ENCODE data around the gene EML1.

Gene EML1, protein sequence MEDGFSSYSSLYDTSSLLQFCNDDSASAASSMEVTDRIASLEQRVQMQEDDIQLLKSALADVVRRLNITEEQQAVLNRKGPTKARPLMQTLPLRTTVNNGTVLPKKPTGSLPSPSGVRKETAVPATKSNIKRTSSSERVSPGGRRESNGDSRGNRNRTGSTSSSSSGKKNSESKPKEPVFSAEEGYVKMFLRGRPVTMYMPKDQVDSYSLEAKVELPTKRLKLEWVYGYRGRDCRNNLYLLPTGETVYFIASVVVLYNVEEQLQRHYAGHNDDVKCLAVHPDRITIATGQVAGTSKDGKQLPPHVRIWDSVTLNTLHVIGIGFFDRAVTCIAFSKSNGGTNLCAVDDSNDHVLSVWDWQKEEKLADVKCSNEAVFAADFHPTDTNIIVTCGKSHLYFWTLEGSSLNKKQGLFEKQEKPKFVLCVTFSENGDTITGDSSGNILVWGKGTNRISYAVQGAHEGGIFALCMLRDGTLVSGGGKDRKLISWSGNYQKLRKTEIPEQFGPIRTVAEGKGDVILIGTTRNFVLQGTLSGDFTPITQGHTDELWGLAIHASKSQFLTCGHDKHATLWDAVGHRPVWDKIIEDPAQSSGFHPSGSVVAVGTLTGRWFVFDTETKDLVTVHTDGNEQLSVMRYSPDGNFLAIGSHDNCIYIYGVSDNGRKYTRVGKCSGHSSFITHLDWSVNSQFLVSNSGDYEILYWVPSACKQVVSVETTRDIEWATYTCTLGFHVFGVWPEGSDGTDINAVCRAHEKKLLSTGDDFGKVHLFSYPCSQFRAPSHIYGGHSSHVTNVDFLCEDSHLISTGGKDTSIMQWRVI

DNA sequence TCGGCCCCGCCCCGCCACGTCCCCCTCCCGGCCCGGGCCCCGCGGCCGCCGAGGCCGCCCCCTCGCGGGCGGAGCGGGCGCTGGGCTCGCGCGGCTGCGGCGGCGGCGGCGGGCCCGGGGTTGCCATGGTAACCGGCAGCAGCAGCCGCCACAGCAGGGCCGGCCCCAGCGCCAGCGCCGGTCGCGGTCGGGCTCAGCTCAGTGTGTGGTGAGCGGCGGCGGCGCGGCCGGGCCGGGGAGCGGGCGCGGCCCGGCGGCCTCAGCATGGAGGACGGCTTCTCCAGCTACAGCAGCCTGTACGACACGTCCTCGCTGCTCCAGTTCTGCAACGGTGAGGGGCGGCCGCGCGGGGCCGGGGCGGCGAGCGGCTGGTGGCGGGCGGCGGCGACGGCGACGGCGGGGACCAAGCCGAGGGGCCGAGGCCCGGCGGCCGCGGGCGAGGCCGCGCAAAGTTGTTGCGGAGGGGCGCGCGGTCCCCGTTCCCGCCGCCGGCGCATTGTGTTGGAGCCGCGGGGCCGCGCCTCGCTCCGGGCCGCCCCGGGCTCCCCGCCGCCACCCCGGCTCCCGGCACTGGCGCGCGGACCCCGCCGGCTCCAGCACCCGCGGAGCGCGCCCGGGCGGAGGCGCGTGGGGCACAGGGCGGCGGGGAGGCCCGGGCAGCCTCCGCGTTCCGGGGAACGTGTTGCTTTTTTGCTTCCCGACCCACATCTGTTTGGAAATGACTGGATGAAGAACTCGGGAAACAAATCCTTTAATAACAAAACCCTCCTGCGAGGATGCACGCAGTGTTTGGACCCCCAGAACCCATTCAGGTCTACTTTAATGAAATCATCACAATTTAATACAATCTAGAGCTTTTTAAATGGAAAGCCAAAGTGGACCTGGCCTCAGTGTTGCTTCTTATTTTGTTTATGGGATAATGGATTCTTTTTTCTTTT, at the start of gene EML1:
Gene EML1 (plus strand): TSS at position 201 of the 938 bp plus-strand sequence. CDS start 64 bp downstream, at position 265.
- no CpG with 5 or more reads among the region's 121 CpGs for WGBS (ENCODE audit: insufficient coverage, insufficient read length)
- peak within 1 kb of the TSS; percentile 84; the same call in 1 of the 2 replicates for H3K4me3 ChIP-seq (ENCODE audit: low read length)
- H3K27ac ChIP-seq (ENCODE audit: low read length), result no peak within 1 kb of the TSS
- no peaks in the 10 kb centered on the region for H3K4me1 ChIP-seq (ENCODE audit: control insufficient read depth, insufficient read depth, low read length)
- no peaks in the 10 kb centered on the region for H3K36me3 ChIP-seq (ENCODE audit: control insufficient read depth, insufficient read depth, low read length)
- DNase-seq (ENCODE audit: low read depth, low spot score), result no peak
- no peaks in the 10 kb centered on the region for H3K9me3 ChIP-seq (ENCODE audit: control insufficient read depth, insufficient read depth, low read length)
- H3K27me3 ChIP-seq (ENCODE audit: control insufficient read depth, insufficient read depth, low read length), result no peaks in the 10 kb centered on the region; the same call in 1 of the 2 replicates

DNA sequence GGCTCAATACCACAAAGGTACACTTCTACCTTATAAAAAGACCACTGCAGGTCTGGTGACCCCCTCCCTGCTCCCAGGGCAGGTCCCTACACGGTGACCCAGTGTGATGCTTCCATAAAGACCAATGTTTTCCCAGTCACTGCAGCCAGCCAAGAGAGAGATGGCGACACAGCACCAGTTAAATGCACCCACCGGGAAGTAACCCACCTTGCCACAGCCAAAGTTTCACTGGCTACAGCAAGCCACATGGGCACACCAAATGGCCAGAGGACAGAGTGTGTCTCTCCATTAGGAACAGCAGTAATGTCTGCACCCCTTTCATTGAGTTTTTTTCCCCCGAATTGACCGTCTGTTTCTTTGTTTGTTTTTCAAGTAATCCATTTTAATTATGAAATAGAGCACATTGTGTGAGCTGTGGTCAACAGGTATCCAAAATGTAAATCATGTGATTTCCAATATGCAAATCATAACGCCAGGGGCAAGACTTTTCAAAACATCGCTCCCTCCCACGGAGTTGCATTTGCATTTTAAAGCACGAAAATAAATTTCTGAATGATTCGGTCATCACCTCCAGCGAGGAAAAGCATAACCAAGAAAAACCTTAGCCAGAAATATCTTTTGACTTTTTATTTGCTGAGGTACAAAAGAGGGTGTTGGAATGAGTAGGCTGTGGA, 48.9 kb upstream of the EML1 start:
- H3K27me3 ChIP-seq (ENCODE audit: control insufficient read depth, insufficient read depth, low read length), result no peaks in the 10 kb centered on the region
- no peaks in the 10 kb centered on the region; the same call in 1 of the 2 replicates for H3K36me3 ChIP-seq (ENCODE audit: control insufficient read depth, insufficient read depth, low read length)
- no peaks in the 10 kb centered on the region for H3K9me3 ChIP-seq (ENCODE audit: control insufficient read depth, insufficient read depth, low read length)
- H3K4me3 ChIP-seq (ENCODE audit: low read length), result no peak overlapping the region
- no peak overlapping the region for H3K27ac ChIP-seq (ENCODE audit: low read length)
- whole genome bisulfite sequencing (ENCODE audit: insufficient coverage, insufficient read length), result no CpG with 5 or more reads among the region's 11 CpGs
- peaks cover 3% of the 10 kb centered on the region for H3K4me1 ChIP-seq (ENCODE audit: control insufficient read depth, insufficient read depth, low read length)
- DNase-seq (ENCODE audit: low read depth, low spot score), result peak; percentile 41

DNA sequence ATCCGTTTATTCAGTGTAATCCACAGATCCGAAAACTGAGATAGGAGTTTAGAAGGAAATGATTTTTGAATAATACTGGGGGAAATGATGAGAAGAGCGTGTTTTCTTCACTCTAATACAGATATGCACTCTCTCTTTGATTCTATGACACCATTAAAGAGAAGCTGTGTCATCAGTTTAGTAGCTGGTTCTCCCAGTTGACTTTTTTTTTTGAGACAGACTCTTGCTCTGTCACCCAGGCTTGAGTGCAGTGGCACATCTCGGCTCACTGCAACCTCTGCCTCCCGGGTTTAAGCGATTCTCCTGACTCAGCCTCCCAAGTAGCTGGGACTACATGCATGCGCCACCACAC, 48.4 kb upstream of the EML1 start:
- no peak for DNase-seq (ENCODE audit: low read depth, low spot score)
- peaks cover 3% of the 10 kb centered on the region for H3K4me1 ChIP-seq (ENCODE audit: control insufficient read depth, insufficient read depth, low read length)
- H3K27me3 ChIP-seq (ENCODE audit: control insufficient read depth, insufficient read depth, low read length), result no peaks in the 10 kb centered on the region
- no peak overlapping the region for H3K27ac ChIP-seq (ENCODE audit: low read length)
- H3K9me3 ChIP-seq (ENCODE audit: control insufficient read depth, insufficient read depth, low read length), result no peaks in the 10 kb centered on the region
- H3K36me3 ChIP-seq (ENCODE audit: control insufficient read depth, insufficient read depth, low read length), result no peaks in the 10 kb centered on the region; the same call in 1 of the 2 replicates
- no CpG with 5 or more reads among the region's 7 CpGs for WGBS (ENCODE audit: insufficient coverage, insufficient read length)
- no peak overlapping the region for H3K4me3 ChIP-seq (ENCODE audit: low read length)

DNA sequence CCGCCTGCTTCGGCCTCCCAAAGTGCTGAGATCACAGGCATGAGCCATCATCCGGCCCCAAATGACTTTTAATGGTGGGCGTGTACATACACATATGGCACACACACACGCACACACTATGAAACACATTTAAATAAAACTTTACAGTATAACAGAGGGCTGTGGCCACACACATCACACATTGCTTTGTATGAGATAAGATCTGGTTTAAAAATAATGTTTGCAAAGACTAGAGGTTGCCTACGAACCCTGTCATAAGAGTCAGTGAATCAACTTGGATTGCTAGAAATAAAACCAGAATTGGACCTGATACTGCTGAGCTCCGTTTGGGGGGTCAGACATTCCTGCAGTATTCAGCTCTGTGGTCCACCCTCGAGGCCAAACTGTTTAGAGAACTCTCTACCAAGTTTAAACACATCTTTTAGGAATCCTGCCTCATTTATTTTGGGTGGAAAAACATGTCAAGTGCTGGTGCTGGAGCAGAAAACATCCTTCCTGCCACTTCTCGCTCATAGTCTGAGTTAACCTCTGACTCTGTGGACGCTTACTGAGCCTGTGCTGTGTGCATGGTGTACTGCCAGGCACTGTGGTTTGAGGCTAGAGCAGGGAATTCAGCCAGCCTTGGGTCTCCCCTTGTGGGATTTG, 47.8 kb upstream of the EML1 start:
- Histone ChIP-seq H3K36me3 (ENCODE audit: control insufficient read depth, insufficient read depth, low read length) (no peaks in the 10 kb centered on the region; the same call in 1 of the 2 replicates), H3K4me3 (ENCODE audit: low read length) (no peak overlapping the region), H3K4me1 (ENCODE audit: control insufficient read depth, insufficient read depth, low read length) (peaks cover 3% of the 10 kb centered on the region), H3K27ac (ENCODE audit: low read length) (no peak overlapping the region), H3K9me3 (ENCODE audit: control insufficient read depth, insufficient read depth, low read length) (no peaks in the 10 kb centered on the region), H3K27me3 (ENCODE audit: control insufficient read depth, insufficient read depth, low read length) (no peaks in the 10 kb centered on the region)
- no peak for DNase-seq (ENCODE audit: low read depth, low spot score)
- no CpG with 5 or more reads among the region's 10 CpGs for WGBS (ENCODE audit: insufficient coverage, insufficient read length)

DNA sequence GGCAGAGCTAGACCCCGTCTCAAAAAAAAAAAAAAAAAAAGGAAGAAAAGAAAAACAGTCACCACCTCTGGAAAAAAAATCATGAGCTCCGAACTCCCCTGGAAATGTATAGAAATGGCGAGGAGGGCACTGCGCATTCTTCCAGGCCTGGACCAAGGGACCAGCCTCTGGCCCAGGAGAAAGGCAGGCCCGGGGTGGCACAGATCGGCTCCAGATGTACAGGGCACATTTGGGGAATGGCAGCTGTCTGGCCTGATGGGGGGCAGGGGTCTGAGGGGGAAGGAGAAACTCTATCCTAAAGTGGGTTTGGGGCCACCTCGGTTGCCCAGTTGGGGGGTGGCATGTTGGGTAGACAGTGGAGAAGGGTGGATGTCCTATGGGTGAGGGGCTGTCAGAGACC, 46.0 kb upstream of the EML1 start:
- Histone ChIP-seq H3K27me3 (ENCODE audit: control insufficient read depth, insufficient read depth, low read length) (no peaks in the 10 kb centered on the region), H3K9me3 (ENCODE audit: control insufficient read depth, insufficient read depth, low read length) (no peaks in the 10 kb centered on the region), H3K36me3 (ENCODE audit: control insufficient read depth, insufficient read depth, low read length) (no peaks in the 10 kb centered on the region; the same call in 1 of the 2 replicates), H3K4me3 (ENCODE audit: low read length) (no peak overlapping the region), H3K27ac (ENCODE audit: low read length) (no peak overlapping the region), H3K4me1 (ENCODE audit: control insufficient read depth, insufficient read depth, low read length) (peaks cover 3% of the 10 kb centered on the region)
- no CpG with 5 or more reads among the region's 7 CpGs for WGBS (ENCODE audit: insufficient coverage, insufficient read length)
- no peak for DNase-seq (ENCODE audit: low read depth, low spot score)

DNA sequence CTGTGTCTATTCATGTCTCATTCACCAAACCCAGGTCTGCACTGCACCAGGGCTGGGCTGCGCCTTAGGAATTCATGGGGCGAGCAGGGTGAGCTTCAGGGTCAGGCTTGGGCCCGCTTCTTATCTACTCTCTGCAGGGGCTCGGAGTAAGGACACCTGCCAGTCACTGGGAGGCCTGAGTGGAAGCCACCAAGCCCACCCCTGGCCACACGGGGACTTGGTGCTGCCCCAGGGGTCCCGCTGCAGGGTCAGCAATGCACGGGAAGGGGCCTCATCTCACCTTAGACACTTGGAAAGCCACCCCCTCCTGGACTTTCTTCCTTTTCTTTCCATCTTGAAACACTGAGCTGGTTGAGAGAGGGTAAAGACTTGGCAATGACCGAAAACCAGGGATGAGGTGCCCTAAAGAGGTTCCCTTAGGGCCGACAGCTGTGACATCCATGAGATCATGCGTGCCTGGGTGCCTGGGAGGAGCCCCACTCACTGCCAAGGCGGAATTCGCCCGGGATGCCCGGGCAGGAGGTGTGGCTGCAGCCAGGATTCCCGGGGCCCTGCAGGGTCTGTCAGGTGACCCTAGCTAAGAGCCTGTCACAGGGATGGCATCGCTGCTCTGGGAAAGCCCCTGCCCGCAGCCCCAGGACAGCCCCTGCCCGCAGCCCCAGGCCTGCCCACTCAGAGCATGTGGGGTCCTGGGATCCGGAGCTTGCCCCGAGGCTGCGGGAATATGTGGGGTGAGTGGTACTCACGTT, 45.5 kb upstream of the EML1 start:
- Histone ChIP-seq H3K27me3 (ENCODE audit: control insufficient read depth, insufficient read depth, low read length) (no peaks in the 10 kb centered on the region), H3K9me3 (ENCODE audit: control insufficient read depth, insufficient read depth, low read length) (no peaks in the 10 kb centered on the region), H3K36me3 (ENCODE audit: control insufficient read depth, insufficient read depth, low read length) (no peaks in the 10 kb centered on the region; the same call in 1 of the 2 replicates), H3K4me3 (ENCODE audit: low read length) (no peak overlapping the region), H3K4me1 (ENCODE audit: control insufficient read depth, insufficient read depth, low read length) (peaks cover 3% of the 10 kb centered on the region), H3K27ac (ENCODE audit: low read length) (no peak overlapping the region)
- DNase-seq (ENCODE audit: low read depth, low spot score), result no peak
- WGBS (ENCODE audit: insufficient coverage, insufficient read length), result no CpG with 5 or more reads among the region's 22 CpGs

DNA sequence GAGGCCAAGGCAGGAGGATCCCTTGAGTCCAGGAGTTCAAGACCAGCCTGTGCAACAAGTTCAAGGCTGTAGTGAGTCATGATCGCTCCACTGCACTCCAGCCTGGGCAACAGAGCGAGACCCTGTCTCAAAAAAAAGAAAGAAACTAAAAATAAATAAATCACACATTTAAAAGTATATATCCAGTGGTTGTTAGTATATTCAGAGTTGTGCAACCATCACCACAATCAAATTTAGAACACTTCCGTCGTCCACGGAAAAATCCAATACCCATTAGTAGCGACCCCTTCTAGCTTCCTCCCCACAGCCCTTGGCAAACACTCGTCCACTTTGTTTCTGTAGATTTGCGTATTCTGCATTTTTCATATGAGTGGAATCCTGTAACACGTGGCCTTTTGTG, 44.7 kb upstream of the EML1 start:
- H3K9me3 ChIP-seq (ENCODE audit: control insufficient read depth, insufficient read depth, low read length), result no peaks in the 10 kb centered on the region
- no peaks in the 10 kb centered on the region for H3K27me3 ChIP-seq (ENCODE audit: control insufficient read depth, insufficient read depth, low read length)
- no peak overlapping the region for H3K4me3 ChIP-seq (ENCODE audit: low read length)
- no peak for DNase-seq (ENCODE audit: low read depth, low spot score)
- no peak overlapping the region for H3K27ac ChIP-seq (ENCODE audit: low read length)
- peaks cover 1% of the 10 kb centered on the region for H3K4me1 ChIP-seq (ENCODE audit: control insufficient read depth, insufficient read depth, low read length)
- WGBS (ENCODE audit: insufficient coverage, insufficient read length), result no CpG with 5 or more reads among the region's 9 CpGs
- no peaks in the 10 kb centered on the region; the same call in 1 of the 2 replicates for H3K36me3 ChIP-seq (ENCODE audit: control insufficient read depth, insufficient read depth, low read length)

DNA sequence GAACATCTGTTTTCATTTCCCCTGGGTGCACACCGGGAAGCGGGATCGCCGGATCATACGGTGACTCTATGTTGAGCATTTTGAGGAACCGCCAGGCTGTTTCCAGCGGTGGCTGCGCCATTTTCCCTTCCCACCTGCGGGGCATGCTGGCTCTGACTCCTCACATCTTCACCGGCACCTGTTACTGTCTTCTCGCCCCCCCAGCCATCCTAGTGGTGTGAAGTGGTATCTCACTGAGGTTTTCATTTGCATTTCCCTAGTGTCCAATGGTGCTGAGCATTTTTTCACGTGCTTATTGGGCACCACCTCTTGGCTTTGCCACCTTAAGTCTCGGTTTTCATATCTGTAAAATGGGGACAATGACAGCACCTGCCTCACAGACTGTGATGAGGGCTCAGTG, 44.1 kb upstream of the EML1 start:
- WGBS (ENCODE audit: insufficient coverage, insufficient read length), result no CpG with 5 or more reads among the region's 13 CpGs
- no peaks in the 10 kb centered on the region for H3K9me3 ChIP-seq (ENCODE audit: control insufficient read depth, insufficient read depth, low read length)

More for the DNA sequence above, 44.1 kb upstream of the EML1 start:
- no peak for DNase-seq (ENCODE audit: low read depth, low spot score)
- no peak overlapping the region for H3K4me3 ChIP-seq (ENCODE audit: low read length)
- H3K36me3 ChIP-seq (ENCODE audit: control insufficient read depth, insufficient read depth, low read length), result no peaks in the 10 kb centered on the region; the same call in 1 of the 2 replicates
- H3K27me3 ChIP-seq (ENCODE audit: control insufficient read depth, insufficient read depth, low read length), result no peaks in the 10 kb centered on the region
- H3K4me1 ChIP-seq (ENCODE audit: control insufficient read depth, insufficient read depth, low read length), result peaks cover 1% of the 10 kb centered on the region
- H3K27ac ChIP-seq (ENCODE audit: low read length), result no peak overlapping the region
